ENCODE measurements around the gene PPM1D. TPM values are rescaled to one million over a fixed set of nuclear protein-coding genes. Genes with fewer than 3 reads are reported as not detected.

Gene PPM1D
- total and polyA plus RNA-seq, 2 of the 13 experiments (the other 11 are each of a cell fraction or from before 2014, with no cell fraction given): 8.0 to 26.2 TPM

DNA sequence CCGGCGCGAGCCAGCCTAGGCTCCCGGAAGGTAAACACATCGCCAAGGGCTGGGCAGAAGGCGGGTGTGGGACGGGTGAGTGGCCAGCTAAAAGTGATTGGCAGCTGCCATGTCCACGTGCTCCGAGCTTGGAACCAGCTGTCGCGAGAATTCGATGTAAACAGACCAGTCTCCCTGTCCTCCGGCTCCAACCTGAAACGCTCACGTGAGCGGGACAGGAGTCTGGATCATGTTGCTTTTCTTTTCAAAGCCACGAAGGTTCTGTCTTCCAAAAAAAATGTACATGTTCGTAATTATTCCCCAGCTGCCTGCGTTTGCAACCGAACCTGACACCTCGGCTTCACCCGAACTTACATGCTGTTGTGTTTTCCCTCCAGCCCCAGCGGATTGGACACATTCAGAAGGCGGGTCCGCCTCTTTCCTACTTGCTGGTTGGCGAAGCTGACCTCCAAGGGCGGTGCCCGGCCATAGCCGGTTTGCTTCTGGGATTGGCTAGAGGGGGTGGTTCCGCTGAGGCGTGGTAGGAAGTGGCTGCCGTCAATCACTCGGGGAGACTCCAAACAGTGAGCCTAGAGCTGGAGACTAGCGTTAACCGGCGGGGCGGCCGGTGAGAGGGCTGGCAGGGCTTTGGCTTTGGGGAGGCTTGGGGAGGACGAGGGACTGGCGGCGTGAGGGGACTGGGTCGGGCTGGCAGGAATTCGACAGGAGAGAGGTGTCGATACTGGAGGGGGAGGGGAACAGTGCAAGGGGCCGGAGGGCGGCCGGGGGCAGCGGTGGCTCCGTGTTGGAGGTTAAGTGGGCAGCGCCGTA, 77.5 kb downstream of the PPM1D start, which contains the start of gene BCAS3 (continued):
- TF ChIP-seq GATA4 (IDR thresholded peaks at IDR 0.05; ENCODE audit: borderline replicate concordance, low read depth) (peak; percentile 79; the same call in 1 of the 2 replicates), NR2F1 (CRISPR knock-in tag; IDR thresholded peaks at IDR 0.05) (no peak), REXO4 (CRISPR knock-in tag; IDR thresholded peaks at IDR 0.05; ENCODE audit: borderline replicate concordance) (no peak), NFYC (CRISPR knock-in tag; IDR thresholded peaks at IDR 0.05) (peak; percentile 93), CBX2 (IDR thresholded peaks at IDR 0.05; ENCODE audit: low read depth, low read length) (no peak), CBX2 (CRISPR knock-in tag; IDR thresholded peaks at IDR 0.05; ENCODE audit: low read depth) (no peak), ZNF670 (CRISPR knock-in tag; IDR thresholded peaks at IDR 0.05; ENCODE audit: borderline replicate concordance) (no peak), ZNF224 (CRISPR knock-in tag; IDR thresholded peaks at IDR 0.05) (0 out of 2 replicates have a peak, but pooled peaks have one; percentile 47), BORCS8-MEF2B (CRISPR knock-in tag; IDR thresholded peaks at IDR 0.05) (peak; percentile 69; the same call in 1 of the 2 replicates), KAT2B (IDR thresholded peaks at IDR 0.05; ENCODE audit: borderline replicate concordance, low read depth, low read length) (no peak), ZKSCAN5 (CRISPR knock-in tag; IDR thresholded peaks at IDR 0.05) (0 out of 2 replicates have a peak, but pooled peaks have one; percentile 62), SOX13 (IDR thresholded peaks at IDR 0.05) (peak; percentile 82; the same call in 1 of the 2 replicates), SOX13 (CRISPR knock-in tag; conservative IDR thresholded peaks at IDR 0.05 in 1 of 2, IDR thresholded peaks at IDR 0.05 in 1 of 2) (peak in 1 of 2 experiments; percentile 43; a peak in 1 of 4 replicates), ZNF83 (CRISPR knock-in tag; IDR thresholded peaks at IDR 0.05; ENCODE audit: borderline replicate concordance) (0 out of 2 replicates have a peak, but pooled peaks have one; percentile 53)
- TF ChIP-seq, protein P1, sequence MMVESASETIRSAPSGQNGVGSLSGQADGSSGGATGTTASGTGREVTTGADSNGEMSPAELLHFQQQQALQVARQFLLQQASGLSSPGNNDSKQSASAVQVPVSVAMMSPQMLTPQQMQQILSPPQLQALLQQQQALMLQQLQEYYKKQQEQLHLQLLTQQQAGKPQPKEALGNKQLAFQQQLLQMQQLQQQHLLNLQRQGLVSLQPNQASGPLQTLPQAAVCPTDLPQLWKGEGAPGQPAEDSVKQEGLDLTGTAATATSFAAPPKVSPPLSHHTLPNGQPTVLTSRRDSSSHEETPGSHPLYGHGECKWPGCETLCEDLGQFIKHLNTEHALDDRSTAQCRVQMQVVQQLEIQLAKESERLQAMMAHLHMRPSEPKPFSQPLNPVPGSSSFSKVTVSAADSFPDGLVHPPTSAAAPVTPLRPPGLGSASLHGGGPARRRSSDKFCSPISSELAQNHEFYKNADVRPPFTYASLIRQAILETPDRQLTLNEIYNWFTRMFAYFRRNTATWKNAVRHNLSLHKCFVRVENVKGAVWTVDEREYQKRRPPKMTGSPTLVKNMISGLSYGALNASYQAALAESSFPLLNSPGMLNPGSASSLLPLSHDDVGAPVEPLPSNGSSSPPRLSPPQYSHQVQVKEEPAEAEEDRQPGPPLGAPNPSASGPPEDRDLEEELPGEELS (CRISPR knock-in tag; IDR thresholded peaks at IDR 0.05): peak; percentile 64; the same call in 1 of the 2 replicates
- TF ChIP-seq, protein P2, sequence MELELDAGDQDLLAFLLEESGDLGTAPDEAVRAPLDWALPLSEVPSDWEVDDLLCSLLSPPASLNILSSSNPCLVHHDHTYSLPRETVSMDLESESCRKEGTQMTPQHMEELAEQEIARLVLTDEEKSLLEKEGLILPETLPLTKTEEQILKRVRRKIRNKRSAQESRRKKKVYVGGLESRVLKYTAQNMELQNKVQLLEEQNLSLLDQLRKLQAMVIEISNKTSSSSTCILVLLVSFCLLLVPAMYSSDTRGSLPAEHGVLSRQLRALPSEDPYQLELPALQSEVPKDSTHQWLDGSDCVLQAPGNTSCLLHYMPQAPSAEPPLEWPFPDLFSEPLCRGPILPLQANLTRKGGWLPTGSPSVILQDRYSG (CRISPR knock-in tag; IDR thresholded peaks at IDR 0.05): no peak
- TF ChIP-seq, protein P3, sequence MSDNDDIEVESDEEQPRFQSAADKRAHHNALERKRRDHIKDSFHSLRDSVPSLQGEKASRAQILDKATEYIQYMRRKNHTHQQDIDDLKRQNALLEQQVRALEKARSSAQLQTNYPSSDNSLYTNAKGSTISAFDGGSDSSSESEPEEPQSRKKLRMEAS (IDR thresholded peaks at IDR 0.05): peak; percentile 99
- TF ChIP-seq, protein P4, sequence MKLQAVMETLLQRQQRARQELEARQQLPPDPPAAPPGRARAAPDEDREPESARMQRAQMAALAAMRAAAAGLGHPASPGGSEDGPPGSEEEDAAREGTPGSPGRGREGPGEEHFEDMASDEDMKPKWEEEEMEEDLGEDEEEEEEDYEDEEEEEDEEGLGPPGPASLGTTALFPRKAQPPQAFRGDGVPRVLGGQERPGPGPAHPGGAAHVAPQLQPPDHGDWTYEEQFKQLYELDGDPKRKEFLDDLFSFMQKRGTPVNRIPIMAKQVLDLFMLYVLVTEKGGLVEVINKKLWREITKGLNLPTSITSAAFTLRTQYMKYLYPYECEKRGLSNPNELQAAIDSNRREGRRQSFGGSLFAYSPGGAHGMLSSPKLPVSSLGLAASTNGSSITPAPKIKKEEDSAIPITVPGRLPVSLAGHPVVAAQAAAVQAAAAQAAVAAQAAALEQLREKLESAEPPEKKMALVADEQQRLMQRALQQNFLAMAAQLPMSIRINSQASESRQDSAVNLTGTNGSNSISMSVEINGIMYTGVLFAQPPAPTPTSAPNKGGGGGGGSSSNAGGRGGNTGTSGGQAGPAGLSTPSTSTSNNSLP (IDR thresholded peaks at IDR 0.05; ENCODE audit: low read depth, low read length): peak; percentile 26; the same call in 1 of the 2 replicates
- TF ChIP-seq, protein P5, sequence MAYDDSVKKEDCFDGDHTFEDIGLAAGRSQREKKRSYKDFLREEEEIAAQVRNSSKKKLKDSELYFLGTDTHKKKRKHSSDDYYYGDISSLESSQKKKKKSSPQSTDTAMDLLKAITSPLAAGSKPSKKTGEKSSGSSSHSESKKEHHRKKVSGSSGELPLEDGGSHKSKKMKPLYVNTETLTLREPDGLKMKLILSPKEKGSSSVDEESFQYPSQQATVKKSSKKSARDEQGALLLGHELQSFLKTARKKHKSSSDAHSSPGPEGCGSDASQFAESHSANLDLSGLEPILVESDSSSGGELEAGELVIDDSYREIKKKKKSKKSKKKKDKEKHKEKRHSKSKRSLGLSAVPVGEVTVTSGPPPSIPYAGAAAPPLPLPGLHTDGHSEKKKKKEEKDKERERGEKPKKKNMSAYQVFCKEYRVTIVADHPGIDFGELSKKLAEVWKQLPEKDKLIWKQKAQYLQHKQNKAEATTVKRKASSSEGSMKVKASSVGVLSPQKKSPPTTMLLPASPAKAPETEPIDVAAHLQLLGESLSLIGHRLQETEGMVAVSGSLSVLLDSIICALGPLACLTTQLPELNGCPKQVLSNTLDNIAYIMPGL (CRISPR knock-in tag; IDR thresholded peaks at IDR 0.05; ENCODE audit: borderline replicate concordance in 1 of 2, low read depth in 1 of 2): peak in 1 of 2 experiments; percentile 84; a peak in 3 of 4 replicates
- TF ChIP-seq, protein P6, sequence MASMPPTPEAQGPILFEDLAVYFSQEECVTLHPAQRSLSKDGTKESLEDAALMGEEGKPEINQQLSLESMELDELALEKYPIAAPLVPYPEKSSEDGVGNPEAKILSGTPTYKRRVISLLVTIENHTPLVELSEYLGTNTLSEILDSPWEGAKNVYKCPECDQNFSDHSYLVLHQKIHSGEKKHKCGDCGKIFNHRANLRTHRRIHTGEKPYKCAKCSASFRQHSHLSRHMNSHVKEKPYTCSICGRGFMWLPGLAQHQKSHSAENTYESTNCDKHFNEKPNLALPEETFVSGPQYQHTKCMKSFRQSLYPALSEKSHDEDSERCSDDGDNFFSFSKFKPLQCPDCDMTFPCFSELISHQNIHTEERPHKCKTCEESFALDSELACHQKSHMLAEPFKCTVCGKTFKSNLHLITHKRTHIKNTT (CRISPR knock-in tag; IDR thresholded peaks at IDR 0.05): no peak

Measured in HepG2 (cell line).